H1 (cell line): ENCODE data around the gene NABP2. TPM values are rescaled to one million over a fixed set of nuclear protein-coding genes. Genes with fewer than 3 reads are reported as not detected.

ENCODE experiments used
- CTCF ChIA-PET: fragments of 300-600 bp; sonication (Branson Sonifier 250); formaldehyde crosslinking; loops from one replicate; lab custom pipeline; 2021; ENCODE audit not compliant: partially characterized antibody; lab: Charles Lee
- POLR2A ChIA-PET: fragments of 300-600 bp; sonication (Branson Sonifier 250); formaldehyde crosslinking; loops from one replicate; lab custom pipeline; 2021; ENCODE audit warnings: inconsistent platforms; ENCODE audit not compliant: partially characterized antibody; lab: Charles Lee
- DNase-seq, 2 experiments: peaks; one replicate each; pipeline versions ENCODE4 v3.0.0 to v3.0.0-alpha.2; 2010 to 2022; ENCODE audit warnings: low spot score in 2 of 2, low read depth in 1 of 2, mixed read lengths in 1 of 2
- FAIRE-seq: peaks from 2 replicates; lab custom pipeline; 2011; peaks lifted over from hg19 to GRCh38; lab: Jason Lieb, UNC
- H2AFZ ChIP-seq: 2 replicates; pipeline ENCODE4 v1.8.1; 2012; ENCODE audit warnings: low read length, inconsistent platforms
- H2AK5ac ChIP-seq: 2 replicates; pipeline ENCODE4 v1.6.1; 2013; ENCODE audit warnings: low read depth, low read length
- H2BK120ac ChIP-seq: replicated peaks from 2 replicates; pipeline ENCODE3; 2013; ENCODE audit warnings: low read depth, low read length, inconsistent platforms
- H2BK12ac ChIP-seq: 2 replicates; pipeline ENCODE4 v1.6.1; 2013; ENCODE audit warnings: low read depth, low read length
- H2BK15ac ChIP-seq: 2 replicates; pipeline ENCODE4 v1.6.1; 2013; ENCODE audit warnings: low read length
- H2BK20ac ChIP-seq: 2 replicates; pipeline ENCODE4 v1.6.1; 2013; ENCODE audit warnings: low read length
- H2BK5ac ChIP-seq: 2 replicates; pipeline ENCODE4 v1.6.1; 2013; ENCODE audit warnings: low read depth, low read length
- H3K14ac ChIP-seq: 2 replicates; pipeline ENCODE4 v1.6.1; 2013; ENCODE audit warnings: inconsistent platforms; ENCODE audit not compliant: insufficient read length
- H3K18ac ChIP-seq: 2 replicates; pipeline ENCODE4 v1.6.1; 2013; ENCODE audit warnings: low read length; ENCODE audit errors: extremely low read depth
- H3K23ac ChIP-seq: 2 replicates; pipeline ENCODE4 v1.6.1; 2013; ENCODE audit warnings: inconsistent platforms; ENCODE audit not compliant: insufficient read length
- H3K23me2 ChIP-seq: 2 replicates; pipeline ENCODE4 v1.6.1; 2013; ENCODE audit warnings: low read depth, low read length
- H3K27ac ChIP-seq: 2 replicates; pipeline ENCODE4 v1.6.1; 2011; ENCODE audit warnings: low read depth, low read length, inconsistent platforms
- H3K27me3 ChIP-seq, 4 experiments: replicated peaks in 1 of 4; 1 replicate in 1 of 4; 2 replicates in 3 of 4; pipeline versions ENCODE4 v1.6.1 to v1.8.1; 2011 to 2013; ENCODE audit warnings: low read length in 3 of 4, mild to moderate bottlenecking in 3 of 4, inconsistent platforms in 2 of 4, mixed read lengths in 2 of 4, moderate library complexity in 1 of 4; ENCODE audit not compliant: control insufficient read depth in 3 of 4, insufficient read depth in 3 of 4; ENCODE audit errors: extremely low read depth in 1 of 4
- H3K36me3 ChIP-seq, 4 experiments: 2 replicates each; pipeline versions ENCODE4 v1.6.1 to v1.8.1; 2011 to 2013; ENCODE audit warnings: mild to moderate bottlenecking in 4 of 4, low read length in 3 of 4, moderate library complexity in 2 of 4, control low read depth in 1 of 4, inconsistent platforms in 1 of 4; ENCODE audit not compliant: insufficient read depth in 4 of 4, control insufficient read depth in 2 of 4
- H3K4ac ChIP-seq: replicated peaks from 2 replicates; pipeline ENCODE3; 2013; ENCODE audit warnings: low read length, low read depth, mixed read lengths, inconsistent platforms; ENCODE audit not compliant: insufficient read length
- H3K4me1 ChIP-seq, 4 experiments: replicated peaks in 1 of 4; 1 replicate in 1 of 4; 2 replicates in 3 of 4; pipeline versions ENCODE4 v1.6.1 to v1.8.1; 2011 to 2013; ENCODE audit warnings: low read length in 3 of 4, inconsistent platforms in 2 of 4, mixed read lengths in 1 of 4; ENCODE audit not compliant: insufficient read depth in 4 of 4, control insufficient read depth in 3 of 4
- H3K4me2 ChIP-seq, 2 experiments: 2 replicates each; pipeline versions ENCODE4 v1.6.1 to v1.8.1; 2011 to 2013; ENCODE audit warnings: low read depth in 2 of 2, low read length in 2 of 2, control low read depth in 1 of 2, inconsistent platforms in 1 of 2, mild to moderate bottlenecking in 1 of 2; ENCODE audit not compliant: insufficient read depth in 1 of 2
- H3K4me3 ChIP-seq, 4 experiments: fragments of 200-600, 300-600 bp in 1 of 4; sonication (generic), shearing (Covaris generic), sonication (Bioruptor Twin) in 1 of 4; 2 replicates each; pipeline versions ENCODE4 v1.5.1 to v1.8.1; 2011 to 2016; ENCODE audit warnings: low read length in 4 of 4, low read depth in 3 of 4, control low read depth in 2 of 4, inconsistent platforms in 2 of 4, mild to moderate bottlenecking in 2 of 4, mixed read lengths in 1 of 4, moderate library complexity in 1 of 4; ENCODE audit not compliant: insufficient read depth in 2 of 4; ENCODE audit errors: extremely low read depth in 1 of 4
- H3K56ac ChIP-seq: replicated peaks from 2 replicates; pipeline ENCODE3; 2013; ENCODE audit warnings: low read depth, mild to moderate bottlenecking, mixed read lengths, low read length, inconsistent platforms; ENCODE audit not compliant: insufficient read length
- H3K79me1 ChIP-seq: 2 replicates; pipeline ENCODE4 v1.6.1; 2013; ENCODE audit warnings: low read depth, low read length, control low read depth
- H3K79me2 ChIP-seq, 2 experiments: 2 replicates each; pipeline versions ENCODE4 v1.6.1 to v1.8.1; 2012 to 2013; ENCODE audit warnings: low read length in 2 of 2, mild to moderate bottlenecking in 2 of 2, inconsistent platforms in 1 of 2; ENCODE audit not compliant: insufficient read depth in 2 of 2, control insufficient read depth in 1 of 2
- H3K9ac ChIP-seq, 4 experiments: replicated peaks in 1 of 4; 1 replicate in 1 of 4; 2 replicates in 3 of 4; pipeline versions ENCODE4 v1.6.1 to v1.8.1; 2011 to 2013; ENCODE audit warnings: low read depth in 3 of 4, low read length in 3 of 4, control low read depth in 2 of 4, mild to moderate bottlenecking in 2 of 4, moderate library complexity in 2 of 4, inconsistent platforms in 1 of 4; ENCODE audit errors: extremely low read depth in 1 of 4
- H3K9me3 ChIP-seq, 2 experiments: 2 replicates each; pipeline versions ENCODE4 v1.6.1 to v1.8.1; 2012 to 2013; ENCODE audit warnings: mild to moderate bottlenecking in 2 of 2, moderate library complexity in 2 of 2, control low read depth in 1 of 2, inconsistent platforms in 1 of 2, low read depth in 1 of 2, low read length in 1 of 2, mixed read lengths in 1 of 2; ENCODE audit not compliant: insufficient read depth in 2 of 2
- H4K20me1 ChIP-seq, 2 experiments: replicated peaks in 1 of 2; 2 replicates each; pipeline versions ENCODE3 to v1.8.1; 2011 to 2013; ENCODE audit warnings: inconsistent platforms in 2 of 2, low read length in 2 of 2, mild to moderate bottlenecking in 1 of 2; ENCODE audit not compliant: insufficient read depth in 2 of 2, control insufficient read depth in 1 of 2
- H4K5ac ChIP-seq: 2 replicates; pipeline ENCODE4 v1.6.1; 2013; ENCODE audit warnings: low read length, low read depth, mixed read lengths, inconsistent platforms; ENCODE audit not compliant: insufficient read length
- H4K8ac ChIP-seq: 2 replicates; pipeline ENCODE4 v1.8.0; 2013; ENCODE audit warnings: mild to moderate bottlenecking, moderate library complexity, low read length, inconsistent platforms; ENCODE audit not compliant: insufficient read depth; ENCODE audit errors: extremely low read depth
- H4K91ac ChIP-seq: replicated peaks from 2 replicates; pipeline ENCODE3; 2013; ENCODE audit warnings: low read length, mixed read lengths, inconsistent platforms; ENCODE audit not compliant: insufficient read length
- BCL11A ChIP-seq, 2 experiments: IDR thresholded peaks; one replicate each; pipeline ENCODE4 v1.6.1; 2011; ENCODE audit warnings: low read depth in 2 of 2, low read length in 2 of 2, mild to moderate bottlenecking in 2 of 2
- CHD1 ChIP-seq: IDR thresholded peaks from 2 replicates; pipeline ENCODE4 v1.6.1; 2012; ENCODE audit warnings: low read depth, low read length, improper control_type of control experiment
- CREB1 ChIP-seq: IDR thresholded peaks from 2 replicates; pipeline ENCODE4 v1.6.1; 2012; ENCODE audit warnings: inconsistent platforms
- CTBP2 ChIP-seq: IDR thresholded peaks from 2 replicates; pipeline ENCODE4 v1.7.0; 2011; ENCODE audit warnings: borderline replicate concordance, mild to moderate bottlenecking, moderate library complexity, mixed read lengths, low read length; ENCODE audit not compliant: insufficient read depth, insufficient read length
- WGBS, 2 experiments: shearing (Covaris generic) in 1 of 2; methylation state at CpG; one replicate each; pipeline versions ENCODE4 v1.1.6 to v1.1.7; 2013 to 2015; ENCODE audit warnings: low lambda C conversion rate in 2 of 2, mixed read lengths in 2 of 2, inconsistent platforms in 1 of 2, low coverage in 1 of 2, missing lambda C conversion rate in 1 of 2; ENCODE audit not compliant: insufficient replicate concordance in 2 of 2, insufficient coverage in 1 of 2, insufficient read length in 1 of 2; ENCODE audit errors: extremely low coverage in 1 of 2, missing lambda C conversion rate in 1 of 2; 5-methylcytosine and 5-hydroxymethylcytosine counted together
- polyA plus RNA-seq, 7 experiments: library from polyadenylated mRNA; depleted of rRNA in 3 of 7; stranded (reverse) in 5 of 7; unstranded in 2 of 7; fragments of >200 nt in 5 of 7; fragments of 200-250 nt in 2 of 7; gene quantifications; 1 replicate in 5 of 7; 2 replicates in 1 of 7; 4 replicates in 1 of 7; pipeline versions ENCODE4 v1.2.1 to v1.2.3, GENCODE V29; 2011 to 2013; ENCODE audit warnings: missing spikeins in 2 of 7, mixed read lengths in 2 of 7
- total RNA-seq: library from RNA; stranded (reverse); fragmentation: NEBNext Ultra II Directional; extraction: Animal tissue kit (Norgen Biotek cat#: 25700); gene quantifications from 2 replicates; pipeline ENCODE4 v1.2.1, GENCODE V29; 2021

NABP2 gene
- total and polyA plus RNA-seq, 2 of the 8 experiments (the other 6 are each of a cell fraction or from before 2014, with no cell fraction given): 58.1 to 67.5 TPM

GRCh38 chr12:56178347-56178746 lies 45.8 kb upstream of the NABP2 start:
- no peak overlapping the region for H2BK5ac ChIP-seq
- 94% methylated on average over 3 of the region's 3 CpGs; no CpG with 5 or more reads in 1 of the 2 experiments for WGBS, 2 experiments
- H3K4ac ChIP-seq: no peak overlapping the region
- no peak overlapping the region for H3K9ac ChIP-seq
- peaks cover 0 to 6% of the 10 kb centered on the region in 2 experiments for H4K20me1 ChIP-seq
- FAIRE-seq (no peak), DNase-seq (no peak)
- H3K4me3 ChIP-seq: no peak overlapping the region
- H4K8ac ChIP-seq: no peak overlapping the region
- no peaks in the 10 kb centered on the region for H3K27me3 ChIP-seq
- POLR2A ChIA-PET: interaction anchor here (0.7 to 26.3 kb wide), 7 partner anchors 3 to 129 kb away, joined by 3 to 656 read pairs (median 6); partner anchors contain the start of genes MYL6 and SMARCC2
- no peak overlapping the region for H3K4me2 ChIP-seq
- H4K91ac ChIP-seq: no peak overlapping the region
- H3K36me3 ChIP-seq: peaks cover 34 to 78% (median 66%) of the 10 kb centered on the region in 4 experiments
- TF ChIP-seq CHD1 (no peak), CREB1 (no peak), BCL11A (IDR thresholded peaks at IDR 0.05; ENCODE audit: low read depth in 2 of 2, low read length in 2 of 2) (no peak), CTBP2 (no peak)
- H3K4me1 ChIP-seq: no peaks in the 10 kb centered on the region
- CTCF ChIA-PET: interaction anchor here (0.6 to 1.5 kb wide), 5 partner anchors 10 to 171 kb away, joined by 3 to 7 read pairs (median 3); partner anchors contain the start of gene SMARCC2
- no peak overlapping the region for H3K56ac ChIP-seq
- no peak overlapping the region for H3K27ac ChIP-seq
- no peaks in the 10 kb centered on the region for H3K79me1 ChIP-seq
- no peak overlapping the region for H4K5ac ChIP-seq
- H3K23me2 ChIP-seq: no peaks in the 10 kb centered on the region
- no peaks in the 10 kb centered on the region for H3K9me3 ChIP-seq
- no peak overlapping the region for H3K23ac ChIP-seq
- H2BK12ac ChIP-seq: no peak overlapping the region
- H2AK5ac ChIP-seq: no peak overlapping the region
- H2BK20ac ChIP-seq: no peak overlapping the region
- H2AFZ ChIP-seq: no peak overlapping the region
- no peak overlapping the region for H2BK15ac ChIP-seq
- no peak overlapping the region for H3K14ac ChIP-seq
- no peaks in the 10 kb centered on the region for H3K79me2 ChIP-seq
- no peak overlapping the region for H2BK120ac ChIP-seq
- H3K18ac ChIP-seq: no peak overlapping the region
